Measurements from ENCODE around the gene SPRTN.

GRCh38 chr1:231317306-231318014, 20.6 kb upstream of the SPRTN start:
- TF ChIP-seq POLR2A (IDR thresholded peaks at IDR 0.05; ENCODE audit: low read depth) (no peak), EP300 (IDR thresholded peaks at IDR 0.05) (no peak)
